Keratinocyte (primary cell): Measurements from ENCODE around the gene DYNC2I2.
"Not testable (repeated sequence)": the region's sequence is repeated elsewhere in the genome, so short reads cannot be mapped to it uniquely, and the experiment has no call there.

Experiments used
- EZH2 ChIP-seq: IDR thresholded peaks from one replicate; pipeline ENCODE4 v1.6.1; 2012; ENCODE audit warnings: inconsistent platforms, mild to moderate bottlenecking, low read length, moderate library complexity
- TF ChIP-seq, protein P1 (sequence below), 3 experiments: IDR thresholded peaks in 1 of 3; conservative IDR thresholded peaks in 1 of 3; optimal IDR thresholded peaks in 1 of 3; 2 replicates in 2 of 3; 3 replicates in 1 of 3; pipeline versions ENCODE3 to v1.5.1; 2011; ENCODE audit warnings: low read length in 3 of 3, mild to moderate bottlenecking in 3 of 3, moderate library complexity in 2 of 3, control low read depth in 1 of 3, inconsistent platforms in 1 of 3; ENCODE audit not compliant: insufficient read depth in 2 of 3; ENCODE audit errors: extremely low read depth in 1 of 3

DNA sequence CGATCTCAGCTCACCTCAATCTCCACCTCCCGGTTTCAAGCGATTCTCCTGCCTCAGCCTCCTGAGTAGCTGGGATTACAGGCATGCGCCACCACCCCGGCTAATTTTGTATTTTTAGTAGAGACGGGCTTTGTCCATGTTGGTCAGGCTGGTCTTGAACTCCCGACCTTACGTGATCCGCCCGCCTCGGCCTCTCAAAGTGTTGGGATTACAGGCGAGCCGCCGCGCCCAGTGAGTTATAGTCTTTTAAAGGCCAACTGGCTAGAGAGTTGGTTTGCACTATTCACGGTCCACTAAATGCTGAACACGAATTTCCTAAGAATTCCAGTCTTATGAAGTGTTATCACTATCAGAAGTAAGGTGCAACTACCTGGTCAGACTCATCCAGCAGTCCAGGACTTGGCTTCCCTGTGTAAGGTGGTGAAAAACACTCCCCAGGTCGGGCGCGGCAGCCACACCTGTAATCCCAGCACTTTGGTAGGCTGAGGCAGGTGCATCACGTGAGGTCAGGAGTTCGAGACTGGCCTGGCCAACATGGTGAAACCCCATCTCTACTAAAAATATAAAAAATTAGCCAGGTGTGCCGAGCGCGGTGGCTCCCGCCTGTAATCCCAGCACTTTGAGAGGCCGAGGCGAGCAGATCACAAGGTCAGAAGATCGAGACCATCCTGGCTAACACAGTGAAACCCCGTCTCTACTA lies 42.6 kb upstream of the DYNC2I2 start:
- TF ChIP-seq, protein P1, sequence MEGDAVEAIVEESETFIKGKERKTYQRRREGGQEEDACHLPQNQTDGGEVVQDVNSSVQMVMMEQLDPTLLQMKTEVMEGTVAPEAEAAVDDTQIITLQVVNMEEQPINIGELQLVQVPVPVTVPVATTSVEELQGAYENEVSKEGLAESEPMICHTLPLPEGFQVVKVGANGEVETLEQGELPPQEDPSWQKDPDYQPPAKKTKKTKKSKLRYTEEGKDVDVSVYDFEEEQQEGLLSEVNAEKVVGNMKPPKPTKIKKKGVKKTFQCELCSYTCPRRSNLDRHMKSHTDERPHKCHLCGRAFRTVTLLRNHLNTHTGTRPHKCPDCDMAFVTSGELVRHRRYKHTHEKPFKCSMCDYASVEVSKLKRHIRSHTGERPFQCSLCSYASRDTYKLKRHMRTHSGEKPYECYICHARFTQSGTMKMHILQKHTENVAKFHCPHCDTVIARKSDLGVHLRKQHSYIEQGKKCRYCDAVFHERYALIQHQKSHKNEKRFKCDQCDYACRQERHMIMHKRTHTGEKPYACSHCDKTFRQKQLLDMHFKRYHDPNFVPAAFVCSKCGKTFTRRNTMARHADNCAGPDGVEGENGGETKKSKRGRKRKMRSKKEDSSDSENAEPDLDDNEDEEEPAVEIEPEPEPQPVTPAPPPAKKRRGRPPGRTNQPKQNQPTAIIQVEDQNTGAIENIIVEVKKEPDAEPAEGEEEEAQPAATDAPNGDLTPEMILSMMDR (optimal IDR thresholded peaks at IDR 0.05 in 1 of 3, IDR thresholded peaks at IDR 0.05 in 1 of 3, conservative IDR thresholded peaks at IDR 0.05 in 1 of 3; ENCODE audit: extremely low read depth in 1 of 3, insufficient read depth in 2 of 3, low read length in 3 of 3): not testable (repeated sequence)
- not testable (repeated sequence) for TF ChIP-seq EZH2
